Coronary artery (tissue), 2 donors: ENCODE data around the gene SLC5A8.
"Not testable (repeated sequence)": the region's sequence is repeated elsewhere in the genome, so short reads cannot be mapped to it uniquely, and the experiment has no call there.

Experiments
- DNase-seq: peaks from one replicate; pipeline ENCODE4 v3.0.0-alpha.2; 2017; ENCODE audit warnings: low spot score
- H3K27ac ChIP-seq, 2 donors: fragments of 200-600 bp; sonication (generic); one replicate each; pipeline ENCODE4 v1.5.1; 2016 to 2019
- H3K4me3 ChIP-seq: fragments of 200-600 bp; sonication (generic); 2 replicates; pipeline ENCODE4 v1.5.1; 2016; ENCODE audit warnings: mild to moderate bottlenecking, moderate library complexity
- CTCF ChIP-seq: fragments of 200-600 bp; sonication (generic); IDR thresholded peaks from one replicate; pipeline ENCODE4 v1.5.1; 2019; ENCODE audit warnings: antibody characterized with exemption

Gene SLC5A8

GRCh38 chr12:101173197-101173749 lies 36.8 kb downstream of the SLC5A8 start:
- DNase-seq, result no peak
- no peak overlapping the region for H3K4me3 ChIP-seq
- TF ChIP-seq CTCF, result no peak

DNA sequence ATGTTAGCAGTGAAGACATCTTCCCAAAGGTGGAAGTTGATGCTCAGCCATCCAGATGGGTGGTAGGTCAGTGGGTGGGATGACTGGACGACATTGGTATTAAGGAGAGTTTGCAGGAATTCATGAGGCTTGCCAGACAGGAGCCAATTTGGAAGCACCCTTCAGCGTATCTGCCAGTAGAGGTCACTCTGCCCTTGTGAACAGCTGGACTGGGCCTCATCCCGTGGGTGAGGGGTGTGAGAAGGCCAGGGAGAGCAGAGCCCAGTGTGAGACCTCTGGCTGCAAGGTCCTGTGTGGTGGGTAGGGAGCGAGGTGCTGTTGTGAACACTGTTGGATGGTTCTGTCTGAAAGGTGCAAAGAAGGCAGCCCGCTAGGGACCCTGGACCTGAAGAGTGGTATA lies 37.7 kb downstream of the SLC5A8 start:
- H3K4me3 ChIP-seq, result no peak overlapping the region
- TF ChIP-seq CTCF, result no peak
- DNase-seq, result no peak

More at GRCh38 chr12:101173197-101173749, 36.8 kb downstream of the SLC5A8 start:
- no peak overlapping the region for H3K27ac ChIP-seq

DNA sequence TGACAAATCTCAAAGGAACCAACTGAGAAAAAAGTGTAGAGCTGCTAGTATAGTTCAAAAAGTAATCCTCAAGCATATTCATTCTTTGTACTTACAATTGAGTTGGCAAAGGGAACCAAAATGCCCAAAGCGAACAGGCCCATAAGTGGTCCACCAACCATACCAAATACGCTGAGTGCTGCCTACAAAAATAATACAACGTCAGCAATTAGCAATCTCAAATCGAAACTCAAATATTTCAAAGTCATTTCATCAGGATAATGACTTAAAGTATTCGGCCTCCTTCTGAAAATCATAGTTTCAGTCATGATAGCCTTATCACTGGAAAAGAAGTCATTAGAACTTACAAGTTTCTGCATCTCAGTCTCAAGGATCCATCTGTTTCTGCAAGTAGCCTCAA lies 42.0 kb downstream of the SLC5A8 start:
- Histone ChIP-seq H3K27ac (no peak overlapping the region), H3K4me3 (no peak overlapping the region)
- DNase-seq, result no peak
- no peak for TF ChIP-seq CTCF

More for the DNA sequence above, 37.7 kb downstream of the SLC5A8 start:
- no peak overlapping the region for H3K27ac ChIP-seq

- H3K4me3 ChIP-seq, result no peak overlapping the region
- no peak for DNase-seq
Measured at GRCh38 chr12:101166866-101167265, 43.2 kb downstream of the SLC5A8 start.

GRCh38 chr12:101165319-101165718 lies 44.7 kb downstream of the SLC5A8 start:
- H3K4me3 ChIP-seq, result no peak overlapping the region
- no peak overlapping the region for H3K27ac ChIP-seq
- TF ChIP-seq CTCF, result no peak
- DNase-seq, result no peak

More at GRCh38 chr12:101166866-101167265, 43.2 kb downstream of the SLC5A8 start:
- TF ChIP-seq CTCF, result no peak
- no peak overlapping the region for H3K27ac ChIP-seq

DNA sequence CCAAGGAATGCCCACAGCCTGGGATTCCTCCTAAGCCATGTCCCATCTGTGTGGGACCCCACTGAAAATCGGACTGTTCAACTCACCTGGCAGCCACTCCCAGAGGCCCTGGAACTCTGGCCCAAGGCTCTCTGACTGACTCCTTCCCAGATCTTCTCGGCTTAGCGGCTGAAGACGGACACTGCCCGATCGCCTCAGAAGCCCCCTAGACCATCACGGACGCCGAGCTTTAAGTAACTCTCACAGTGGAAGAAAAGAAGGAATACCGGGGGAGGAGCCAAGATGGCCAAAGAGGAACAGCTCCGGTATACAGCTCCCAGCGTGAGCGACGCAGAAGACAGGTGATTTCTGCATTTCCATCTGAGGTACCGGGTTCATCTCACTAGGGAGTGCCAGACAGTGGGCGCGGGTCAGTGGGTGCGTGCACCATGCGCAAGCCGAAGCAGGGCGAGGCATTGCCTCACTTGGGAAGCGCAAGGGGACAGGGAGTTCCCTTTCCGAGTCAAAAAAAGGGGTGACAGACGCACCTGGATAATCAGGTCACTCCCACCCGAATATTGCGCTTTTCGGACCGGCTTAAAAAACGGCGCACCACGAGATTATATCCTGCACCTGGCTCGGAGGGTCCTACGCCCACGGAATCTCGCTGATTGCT lies 64.1 kb downstream of the SLC5A8 start:
- not testable (repeated sequence) for H3K27ac ChIP-seq, DNase-seq, H3K4me3 ChIP-seq

DNA sequence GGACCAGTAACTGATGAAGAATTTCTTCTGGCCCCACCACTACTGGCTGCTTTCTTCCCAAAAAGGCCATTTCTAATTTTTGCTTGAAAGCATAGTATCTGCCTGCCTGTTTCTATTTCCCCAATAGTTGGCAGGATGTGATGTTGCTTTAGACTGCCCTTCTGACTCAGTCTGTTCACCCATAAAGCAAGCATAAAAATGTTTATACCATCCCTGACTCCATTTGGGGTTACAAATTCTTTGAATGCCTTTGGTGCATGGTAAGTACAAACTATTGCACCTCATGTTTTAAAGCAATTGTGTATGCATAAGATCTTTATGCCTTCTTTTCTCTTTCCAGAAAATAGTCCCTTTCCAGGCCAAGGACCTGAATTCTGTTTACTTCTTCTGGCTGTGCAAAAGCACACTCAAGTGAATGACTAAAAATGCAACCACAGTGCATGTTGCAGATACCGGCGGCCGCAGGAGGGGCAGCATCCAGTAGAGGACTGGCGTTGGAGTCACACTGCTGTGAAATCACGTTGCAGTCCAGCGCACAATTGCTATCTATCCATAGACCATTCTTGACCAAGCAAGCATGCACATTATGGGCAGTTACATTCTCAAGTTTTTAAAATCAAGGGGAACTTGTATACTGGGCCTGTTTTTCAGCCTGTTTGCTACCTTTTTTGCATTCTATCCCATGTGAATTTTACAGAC lies 82.4 kb downstream of the SLC5A8 start:
- Histone ChIP-seq H3K4me3 (no peak overlapping the region), H3K27ac (peak overlapping the region in 1 of 2 donors; percentile 22)
- DNase-seq, result no peak
- no peak for TF ChIP-seq CTCF
